CD8-positive, alpha-beta memory T cell (primary cell): ENCODE results near the gene AVEN. TPM values are rescaled to one million over a fixed set of nuclear protein-coding genes. Genes with fewer than 3 reads are reported as not detected.

Experiments used
- CTCF ChIA-PET: fragments of 350-600 bp; sonication (Branson Sonifier 250); formaldehyde crosslinking; loops from one replicate; lab custom pipeline; 2021; ENCODE audit warnings: antibody characterized with exemption; lab: Charles Lee
- POLR2A ChIA-PET: fragments of 350-600 bp; sonication (Branson Sonifier 250); formaldehyde crosslinking; loops from one replicate; lab custom pipeline; 2021; ENCODE audit warnings: antibody characterized with exemption; lab: Charles Lee
- DNase-seq, 5 donors: peaks; one replicate each; pipeline versions ENCODE4 v3.0.0 to v3.0.0-alpha.2; 2020 to 2022; ENCODE audit warnings: mixed read lengths in 1 of 5
- H3K27ac ChIP-seq: one replicate; pipeline ENCODE4 v1.7.0; 2013; ENCODE audit warnings: low read depth, mild to moderate bottlenecking, low read length, moderate library complexity
- H3K27me3 ChIP-seq: 2 replicates; pipeline ENCODE4 v1.7.0; 2013; ENCODE audit warnings: low read length, mild to moderate bottlenecking; ENCODE audit not compliant: insufficient read depth, poor library complexity, severe bottlenecking
- H3K36me3 ChIP-seq: 2 replicates; pipeline ENCODE4 v1.7.0; 2013; ENCODE audit warnings: mild to moderate bottlenecking, low read length, moderate library complexity; ENCODE audit not compliant: insufficient read depth
- H3K4me1 ChIP-seq: 2 replicates; pipeline ENCODE4 v1.7.0; 2013; ENCODE audit warnings: mild to moderate bottlenecking, low read length, moderate library complexity; ENCODE audit not compliant: insufficient read depth
- H3K4me3 ChIP-seq: 2 replicates; pipeline ENCODE4 v1.7.0; 2013; ENCODE audit warnings: mild to moderate bottlenecking, low read length
- H3K9me3 ChIP-seq: 2 replicates; pipeline ENCODE4 v1.7.0; 2013; ENCODE audit warnings: mild to moderate bottlenecking, low read length
- H3K27ac Mint-ChIP-seq, 8 donors: one replicate each; pipeline ENCODE4 v1.8.0; 2020 to 2021; ENCODE audit warnings: mixed read lengths in 8 of 8, mild to moderate bottlenecking in 6 of 8, inconsistent platforms in 3 of 8, moderate library complexity in 3 of 8
- H3K27me3 Mint-ChIP-seq, 2 donors: one replicate each; pipeline ENCODE4 v1.8.0; 2020 to 2021; ENCODE audit warnings: mixed read lengths in 2 of 2, mild to moderate bottlenecking in 1 of 2, moderate library complexity in 1 of 2
- H3K36me3 Mint-ChIP-seq, 3 donors: one replicate each; pipeline ENCODE4 v1.8.0; 2020 to 2021; ENCODE audit warnings: mixed read lengths in 3 of 3, inconsistent platforms in 1 of 3, mild to moderate bottlenecking in 1 of 3
- H3K4me1 Mint-ChIP-seq, 3 donors: one replicate each; pipeline ENCODE4 v1.8.0; 2020 to 2021; ENCODE audit warnings: mixed read lengths in 3 of 3, inconsistent platforms in 1 of 3, mild to moderate bottlenecking in 1 of 3
- H3K4me3 Mint-ChIP-seq, 7 donors: one replicate each; pipeline ENCODE4 v1.8.0; 2020 to 2021; ENCODE audit warnings: mixed read lengths in 7 of 7, mild to moderate bottlenecking in 6 of 7, moderate library complexity in 4 of 7, inconsistent platforms in 2 of 7
- H3K9me3 Mint-ChIP-seq, 5 donors: one replicate each; pipeline ENCODE4 v1.8.0; 2020 to 2022; ENCODE audit warnings: mixed read lengths in 5 of 5, mild to moderate bottlenecking in 3 of 5, moderate library complexity in 2 of 5, inconsistent platforms in 1 of 5
- polyA plus RNA-seq: library from polyadenylated mRNA; unstranded; fragments of 300-500 nt; fragmentation: Illumina TruSeq; gene quantifications from one replicate; pipeline ENCODE4 v1.2.3, GENCODE V29; 2021
- total RNA-seq, 2 experiments: library from RNA; stranded (reverse); gene quantifications; one replicate each; pipeline ENCODE4 v1.2.3, GENCODE V29; 2021

AVEN gene
- total and polyA plus RNA-seq, 3 experiments from 2014 or later: 9.6 to 24.6 (median 23.0) TPM

- Histone ChIP-seq H3K27ac (no peak overlapping the region), H3K27me3 (no peaks in the 10 kb centered on the region), H3K9me3 (no peaks in the 10 kb centered on the region), H3K36me3 (no peaks in the 10 kb centered on the region), H3K4me1 (no peaks in the 10 kb centered on the region), H3K4me3 (no peak overlapping the region)
- H3K27ac Mint-ChIP-seq: no peak overlapping the region
- no peaks in the 10 kb centered on the region for H3K9me3 Mint-ChIP-seq
- no peaks in the 10 kb centered on the region for H3K4me1 Mint-ChIP-seq
- H3K27me3 Mint-ChIP-seq: no peaks in the 10 kb centered on the region
- no peak for DNase-seq
- ChIA-PET POLR2A (no interaction called here), CTCF (no interaction called here)
- no peak overlapping the region for H3K4me3 Mint-ChIP-seq
- H3K36me3 Mint-ChIP-seq: no peaks in the 10 kb centered on the region
Observed at GRCh38 chr15:33932734-33933133, 106.3 kb downstream of the AVEN start.

DNA sequence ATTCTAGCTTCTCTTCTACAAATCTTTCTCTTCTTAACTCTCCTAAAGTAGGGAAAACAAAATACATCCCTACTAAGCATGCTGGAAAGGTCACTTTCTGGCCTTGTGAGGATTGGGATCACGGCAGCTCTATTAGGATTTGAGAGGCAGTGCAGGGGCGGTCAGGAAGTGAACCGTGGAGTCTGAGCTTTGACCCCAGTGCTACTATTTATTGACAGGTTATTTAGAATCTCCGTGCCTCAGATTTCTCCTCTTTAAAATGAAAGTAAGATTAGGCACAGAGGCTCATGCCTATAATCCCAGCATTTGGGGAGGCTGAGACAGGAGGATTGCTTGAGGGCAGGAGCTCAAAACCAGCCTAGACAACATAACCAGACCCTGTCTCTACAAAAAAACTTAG lies 112.7 kb downstream of the AVEN start:
- H3K27me3 Mint-ChIP-seq: no peaks in the 10 kb centered on the region
- no peak overlapping the region for H3K27ac Mint-ChIP-seq
- no peaks in the 10 kb centered on the region for H3K9me3 Mint-ChIP-seq
- POLR2A ChIA-PET: no interaction called here
- no peak overlapping the region for H3K4me3 Mint-ChIP-seq
- CTCF ChIA-PET: no interaction called here
- H3K27me3 ChIP-seq: no peaks in the 10 kb centered on the region
- no peaks in the 10 kb centered on the region for H3K36me3 ChIP-seq
- no peaks in the 10 kb centered on the region for H3K9me3 ChIP-seq
- no peak overlapping the region for H3K27ac ChIP-seq
- peaks cover 0 to 3% (median 1%) of the 10 kb centered on the region in 3 donors for H3K36me3 Mint-ChIP-seq
- H3K4me1 Mint-ChIP-seq: no peaks in the 10 kb centered on the region
- no peaks in the 10 kb centered on the region for H3K4me1 ChIP-seq
- H3K4me3 ChIP-seq: no peak overlapping the region
- DNase-seq: no peak

DNA sequence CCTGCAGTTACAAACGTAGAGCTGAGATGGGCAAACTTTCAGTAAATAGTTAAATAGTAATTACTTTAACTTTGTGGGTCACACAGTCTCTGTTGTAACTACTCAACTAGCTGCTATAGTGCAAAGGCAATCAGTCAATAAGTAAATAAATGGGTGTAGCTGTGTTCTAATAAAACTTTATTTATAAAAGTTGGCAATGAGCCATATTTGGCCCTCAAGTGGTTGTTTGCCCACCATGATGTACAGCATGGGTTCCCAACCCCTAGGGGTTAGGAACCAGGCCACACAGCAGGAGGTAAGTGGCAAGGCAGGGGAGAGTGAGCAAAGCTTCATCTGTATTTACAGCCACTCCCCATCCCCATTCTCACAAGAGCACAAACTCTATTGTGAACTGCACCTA lies 115.6 kb downstream of the AVEN start:
- Mint-ChIP-seq H3K27ac (no peak overlapping the region), H3K27me3 (no peaks in the 10 kb centered on the region), H3K4me3 (no peak overlapping the region), H3K36me3 (peaks cover 0 to 6% (median 1%) of the 10 kb centered on the region in 3 donors), H3K4me1 (peaks cover 0 to 2% (median 0%) of the 10 kb centered on the region in 3 donors), H3K9me3 (no peaks in the 10 kb centered on the region)
- Histone ChIP-seq H3K36me3 (no peaks in the 10 kb centered on the region), H3K4me1 (no peaks in the 10 kb centered on the region), H3K27ac (no peak overlapping the region), H3K27me3 (no peaks in the 10 kb centered on the region), H3K9me3 (no peaks in the 10 kb centered on the region), H3K4me3 (no peak overlapping the region)
- DNase-seq: no peak
- ChIA-PET CTCF (no interaction called here), POLR2A (no interaction called here)

DNA sequence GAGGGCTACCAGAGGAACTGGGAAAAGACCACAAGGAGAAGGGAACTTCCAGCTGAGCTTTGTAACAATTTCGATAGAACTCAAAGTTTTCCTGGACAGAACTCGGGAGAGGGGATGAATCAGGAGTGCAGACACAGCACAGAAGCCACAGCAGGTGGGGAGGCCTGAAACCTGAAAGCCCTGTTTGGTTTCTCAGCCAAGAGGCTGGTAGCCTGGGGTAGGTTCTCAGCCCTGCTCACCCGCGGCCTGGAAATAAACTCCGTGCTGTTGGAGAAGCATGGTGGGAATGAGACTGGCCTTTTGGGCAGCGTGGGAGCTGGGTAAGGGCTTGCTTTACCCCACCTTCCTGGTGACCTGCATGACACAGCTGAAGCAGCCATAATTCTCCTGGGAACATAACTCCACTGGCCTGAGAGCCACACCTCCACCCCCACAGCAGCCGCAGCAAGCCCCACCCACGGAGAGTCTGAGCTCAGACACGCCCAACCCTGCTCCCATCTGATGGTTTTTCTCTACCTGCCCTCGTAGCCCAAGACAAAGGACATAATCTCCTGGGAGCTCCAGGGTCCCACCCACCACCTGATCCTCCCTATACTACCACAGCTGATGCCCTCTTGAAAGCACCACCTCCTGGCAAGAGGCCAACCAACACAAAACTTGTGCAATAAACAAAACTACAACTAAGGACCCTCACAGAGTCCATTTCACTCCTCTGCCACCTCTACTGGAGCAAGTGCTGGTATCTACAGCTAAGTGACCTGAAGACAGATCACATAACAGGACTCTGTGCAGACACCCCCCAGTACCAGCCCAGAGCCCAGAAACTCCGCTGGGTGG lies 123.2 kb downstream of the AVEN start:
- H3K27ac ChIP-seq: no peak overlapping the region
- no peak for DNase-seq
- H3K36me3 Mint-ChIP-seq: peaks cover 0 to 13% (median 0%) of the 10 kb centered on the region in 3 donors
- CTCF ChIA-PET: no interaction called here
- no peaks in the 10 kb centered on the region for H3K4me1 ChIP-seq
- H3K4me1 Mint-ChIP-seq: peaks cover 0 to 8% (median 4%) of the 10 kb centered on the region in 3 donors
- H3K9me3 Mint-ChIP-seq: no peaks in the 10 kb centered on the region
- POLR2A ChIA-PET: no interaction called here
- no peaks in the 10 kb centered on the region for H3K27me3 Mint-ChIP-seq
- H3K27ac Mint-ChIP-seq: peak overlapping the region in 1 of 8 donors; percentile 68
- H3K27me3 ChIP-seq: no peaks in the 10 kb centered on the region
- H3K4me3 Mint-ChIP-seq: no peak overlapping the region
- H3K9me3 ChIP-seq: no peaks in the 10 kb centered on the region
- H3K4me3 ChIP-seq: no peak overlapping the region
- no peaks in the 10 kb centered on the region for H3K36me3 ChIP-seq

- Mint-ChIP-seq H3K36me3 (peaks cover 0 to 13% (median 0%) of the 10 kb centered on the region in 3 donors), H3K27ac (no peak overlapping the region), H3K9me3 (no peaks in the 10 kb centered on the region), H3K4me3 (no peak overlapping the region), H3K27me3 (no peaks in the 10 kb centered on the region), H3K4me1 (peaks cover 0 to 6% (median 4%) of the 10 kb centered on the region in 3 donors)
- H3K9me3 ChIP-seq: no peaks in the 10 kb centered on the region
- POLR2A ChIA-PET: interaction anchor here (0.7 kb wide), 1 partner anchor 42 kb away, joined by 3 read pairs; no protein-coding TSS in a partner anchor
- H3K27me3 ChIP-seq: no peaks in the 10 kb centered on the region
- no peak for DNase-seq
- no peak overlapping the region for H3K4me3 ChIP-seq
- no peak overlapping the region for H3K27ac ChIP-seq
- H3K4me1 ChIP-seq: no peaks in the 10 kb centered on the region
- no peaks in the 10 kb centered on the region for H3K36me3 ChIP-seq
- CTCF ChIA-PET: no interaction called here
Observed at GRCh38 chr15:33913459-33913858, 125.5 kb downstream of the AVEN start.

- Histone ChIP-seq H3K27ac (no peak overlapping the region), H3K9me3 (no peaks in the 10 kb centered on the region), H3K4me1 (no peaks in the 10 kb centered on the region), H3K36me3 (no peaks in the 10 kb centered on the region), H3K27me3 (no peaks in the 10 kb centered on the region), H3K4me3 (no peak overlapping the region)
- peaks cover 0 to 13% (median 0%) of the 10 kb centered on the region in 3 donors for H3K36me3 Mint-ChIP-seq
- no peak overlapping the region for H3K27ac Mint-ChIP-seq
- POLR2A ChIA-PET: no interaction called here
- no peak overlapping the region for H3K4me3 Mint-ChIP-seq
- no peaks in the 10 kb centered on the region for H3K9me3 Mint-ChIP-seq
- peaks cover 0 to 6% (median 4%) of the 10 kb centered on the region in 3 donors for H3K4me1 Mint-ChIP-seq
- H3K27me3 Mint-ChIP-seq: no peaks in the 10 kb centered on the region
- DNase-seq: no peak
- CTCF ChIA-PET: no interaction called here
Observed at GRCh38 chr15:33912326-33912725, 126.7 kb downstream of the AVEN start.

DNA sequence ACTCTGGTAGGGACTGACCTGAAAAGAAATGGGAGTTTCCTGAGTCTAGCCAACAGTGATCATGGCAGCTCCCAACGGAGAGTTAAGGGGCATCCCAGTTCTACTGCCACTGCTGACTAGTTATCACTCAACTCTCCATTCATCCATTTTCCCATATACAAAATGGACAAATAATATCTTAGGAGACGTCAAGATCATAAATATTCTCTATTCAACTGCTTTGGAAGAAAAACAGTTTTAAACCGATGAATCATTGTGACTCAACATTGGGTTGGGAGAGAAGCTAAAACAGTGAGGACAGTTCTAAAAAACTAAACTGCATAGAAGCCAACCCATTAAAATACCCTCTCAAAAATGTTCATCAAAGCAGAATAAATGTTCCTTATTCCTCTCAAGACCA lies 128.3 kb downstream of the AVEN start:
- CTCF ChIA-PET: no interaction called here
- no peak overlapping the region for H3K27ac ChIP-seq
- no peak overlapping the region for H3K4me3 Mint-ChIP-seq
- no peaks in the 10 kb centered on the region for H3K36me3 ChIP-seq
- no peaks in the 10 kb centered on the region for H3K27me3 ChIP-seq
- peaks cover 0 to 4% (median 0%) of the 10 kb centered on the region in 3 donors for H3K4me1 Mint-ChIP-seq
- H3K9me3 Mint-ChIP-seq: no peaks in the 10 kb centered on the region
- H3K36me3 Mint-ChIP-seq: peaks cover 0 to 9% (median 1%) of the 10 kb centered on the region in 3 donors
- POLR2A ChIA-PET: no interaction called here
- H3K4me1 ChIP-seq: no peaks in the 10 kb centered on the region
- H3K9me3 ChIP-seq: no peaks in the 10 kb centered on the region
- no peak for DNase-seq
- H3K27me3 Mint-ChIP-seq: no peaks in the 10 kb centered on the region
- no peak overlapping the region for H3K27ac Mint-ChIP-seq
- no peak overlapping the region for H3K4me3 ChIP-seq

- Histone ChIP-seq H3K27ac (no peak overlapping the region), H3K36me3 (no peaks in the 10 kb centered on the region), H3K27me3 (no peaks in the 10 kb centered on the region), H3K4me3 (no peak overlapping the region), H3K9me3 (no peaks in the 10 kb centered on the region), H3K4me1 (no peaks in the 10 kb centered on the region)
- DNase-seq: no peak
- no peak overlapping the region for H3K4me3 Mint-ChIP-seq
- POLR2A ChIA-PET: no interaction called here
- H3K4me1 Mint-ChIP-seq: peaks cover 0 to 1% (median 0%) of the 10 kb centered on the region in 3 donors
- no peaks in the 10 kb centered on the region for H3K9me3 Mint-ChIP-seq
- peaks cover 0 to 9% (median 1%) of the 10 kb centered on the region in 3 donors for H3K36me3 Mint-ChIP-seq
- H3K27ac Mint-ChIP-seq: no peak overlapping the region
- H3K27me3 Mint-ChIP-seq: no peaks in the 10 kb centered on the region
- CTCF ChIA-PET: no interaction called here
Observed at GRCh38 chr15:33908406-33908805, 130.6 kb downstream of the AVEN start.
